ENCODE data around the gene SLC29A4.

The SLC29A4 gene

DNA sequence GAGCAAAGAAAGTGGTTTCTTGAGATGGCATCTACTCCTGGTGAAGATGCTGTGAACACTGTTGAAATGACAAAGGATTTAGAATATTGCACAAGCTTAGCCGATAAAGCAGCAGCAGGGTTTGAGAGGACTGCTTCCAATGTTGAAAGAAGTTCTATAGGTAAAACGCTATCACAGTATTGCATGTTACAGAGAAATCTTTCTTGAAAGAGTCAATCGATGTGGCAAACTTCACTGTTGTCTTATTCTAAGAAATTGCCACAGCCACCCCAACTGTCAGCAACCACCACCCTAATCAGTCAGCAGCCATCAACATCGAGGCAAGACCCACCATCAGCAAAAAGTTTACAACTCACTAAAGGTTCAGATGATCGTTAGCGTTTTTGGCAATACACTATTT lies 59.9 kb downstream of the SLC29A4 start:
- no peak overlapping the region for H3K4me3 ChIP-seq (ENCODE audit: low read length in 2 of 2)
- H3K9me3 ChIP-seq (ENCODE audit: control insufficient read depth in 2 of 2, low read length in 2 of 2), result peaks cover 0 to 3% of the 10 kb centered on the region in 2 donors
- no peak overlapping the region for H3K9ac ChIP-seq (ENCODE audit: low read depth in 1 of 2, low read length in 2 of 2)
- H3K36me3 ChIP-seq (ENCODE audit: control insufficient read depth in 2 of 2, insufficient read depth in 2 of 2, low read length in 2 of 2), result peaks cover 48% of the 10 kb centered on the region in 2 donors
- H3K27me3 ChIP-seq (ENCODE audit: control insufficient read depth in 2 of 2, insufficient read depth in 2 of 2, low read length in 2 of 2), result no peaks in the 10 kb centered on the region
- no peak overlapping the region for H3K27ac ChIP-seq (ENCODE audit: low read depth in 2 of 2, low read length in 2 of 2)
- H3K4me1 ChIP-seq (ENCODE audit: control insufficient read depth in 2 of 2, insufficient read depth in 2 of 2, low read length in 2 of 2), result no peaks in the 10 kb centered on the region

GRCh38 chr7:5343884-5344283 lies 61.1 kb downstream of the SLC29A4 start:
- H3K27me3 ChIP-seq (ENCODE audit: control insufficient read depth in 2 of 2, insufficient read depth in 2 of 2, low read length in 2 of 2), result no peaks in the 10 kb centered on the region
- H3K4me3 ChIP-seq (ENCODE audit: low read length in 2 of 2), result no peak overlapping the region
- H3K36me3 ChIP-seq (ENCODE audit: control insufficient read depth in 2 of 2, insufficient read depth in 2 of 2, low read length in 2 of 2), result peaks cover 44 to 51% of the 10 kb centered on the region in 2 donors
- no peak overlapping the region for H3K27ac ChIP-seq (ENCODE audit: low read depth in 2 of 2, low read length in 2 of 2)
- H3K4me1 ChIP-seq (ENCODE audit: control insufficient read depth in 2 of 2, insufficient read depth in 2 of 2, low read length in 2 of 2), result no peaks in the 10 kb centered on the region
- no peak overlapping the region for H3K9ac ChIP-seq (ENCODE audit: low read depth in 1 of 2, low read length in 2 of 2)
- H3K9me3 ChIP-seq (ENCODE audit: control insufficient read depth in 2 of 2, low read length in 2 of 2), result peaks cover 0 to 3% of the 10 kb centered on the region in 2 donors

- H3K9me3 ChIP-seq (ENCODE audit: control insufficient read depth in 2 of 2, low read length in 2 of 2), result peaks cover 0 to 3% of the 10 kb centered on the region in 2 donors
- H3K4me1 ChIP-seq (ENCODE audit: control insufficient read depth in 2 of 2, insufficient read depth in 2 of 2, low read length in 2 of 2), result no peaks in the 10 kb centered on the region
- no peaks in the 10 kb centered on the region for H3K27me3 ChIP-seq (ENCODE audit: control insufficient read depth in 2 of 2, insufficient read depth in 2 of 2, low read length in 2 of 2)
- H3K9ac ChIP-seq (ENCODE audit: low read depth in 1 of 2, low read length in 2 of 2), result no peak overlapping the region
- H3K36me3 ChIP-seq (ENCODE audit: control insufficient read depth in 2 of 2, insufficient read depth in 2 of 2, low read length in 2 of 2), result peaks cover 45 to 54% of the 10 kb centered on the region in 2 donors
- H3K27ac ChIP-seq (ENCODE audit: low read depth in 2 of 2, low read length in 2 of 2), result no peak overlapping the region
- H3K4me3 ChIP-seq (ENCODE audit: low read length in 2 of 2), result no peak overlapping the region
Observed at GRCh38 chr7:5344342-5344741, 61.6 kb downstream of the SLC29A4 start.

- no peak overlapping the region for H3K27ac ChIP-seq (ENCODE audit: low read depth in 2 of 2, low read length in 2 of 2)
- H3K4me1 ChIP-seq (ENCODE audit: control insufficient read depth in 2 of 2, insufficient read depth in 2 of 2, low read length in 2 of 2), result no peaks in the 10 kb centered on the region
- H3K36me3 ChIP-seq (ENCODE audit: control insufficient read depth in 2 of 2, insufficient read depth in 2 of 2, low read length in 2 of 2), result peaks cover 40 to 51% of the 10 kb centered on the region in 2 donors
- no peak overlapping the region for H3K9ac ChIP-seq (ENCODE audit: low read depth in 1 of 2, low read length in 2 of 2)
- peaks cover 0 to 3% of the 10 kb centered on the region in 2 donors for H3K9me3 ChIP-seq (ENCODE audit: control insufficient read depth in 2 of 2, low read length in 2 of 2)
- no peaks in the 10 kb centered on the region for H3K27me3 ChIP-seq (ENCODE audit: control insufficient read depth in 2 of 2, insufficient read depth in 2 of 2, low read length in 2 of 2)
- H3K4me3 ChIP-seq (ENCODE audit: low read length in 2 of 2), result no peak overlapping the region
Observed at GRCh38 chr7:5345171-5345570, 62.4 kb downstream of the SLC29A4 start.

GRCh38 chr7:5345671-5346070 lies 62.9 kb downstream of the SLC29A4 start:
- Histone ChIP-seq H3K4me3 (ENCODE audit: low read length in 2 of 2) (no peak overlapping the region), H3K27me3 (ENCODE audit: control insufficient read depth in 2 of 2, insufficient read depth in 2 of 2, low read length in 2 of 2) (no peaks in the 10 kb centered on the region), H3K27ac (ENCODE audit: low read depth in 2 of 2, low read length in 2 of 2) (no peak overlapping the region), H3K4me1 (ENCODE audit: control insufficient read depth in 2 of 2, insufficient read depth in 2 of 2, low read length in 2 of 2) (no peaks in the 10 kb centered on the region), H3K36me3 (ENCODE audit: control insufficient read depth in 2 of 2, insufficient read depth in 2 of 2, low read length in 2 of 2) (peaks cover 39 to 49% of the 10 kb centered on the region in 2 donors), H3K9ac (ENCODE audit: low read depth in 1 of 2, low read length in 2 of 2) (no peak overlapping the region), H3K9me3 (ENCODE audit: control insufficient read depth in 2 of 2, low read length in 2 of 2) (peaks cover 0 to 3% of the 10 kb centered on the region in 2 donors)

GRCh38 chr7:5348134-5349004 lies 65.6 kb downstream of the SLC29A4 start:
- Histone ChIP-seq H3K36me3 (ENCODE audit: control insufficient read depth in 2 of 2, insufficient read depth in 2 of 2, low read length in 2 of 2) (peaks cover 45 to 52% of the 10 kb centered on the region in 2 donors), H3K4me1 (ENCODE audit: control insufficient read depth in 2 of 2, insufficient read depth in 2 of 2, low read length in 2 of 2) (peaks cover 0 to 4% of the 10 kb centered on the region in 2 donors), H3K4me3 (ENCODE audit: low read length in 2 of 2) (no peak overlapping the region), H3K9me3 (ENCODE audit: control insufficient read depth in 2 of 2, low read length in 2 of 2) (peaks cover 0 to 3% of the 10 kb centered on the region in 2 donors), H3K9ac (ENCODE audit: low read depth in 1 of 2, low read length in 2 of 2) (no peak overlapping the region), H3K27ac (ENCODE audit: low read depth in 2 of 2, low read length in 2 of 2) (no peak overlapping the region), H3K27me3 (ENCODE audit: control insufficient read depth in 2 of 2, insufficient read depth in 2 of 2, low read length in 2 of 2) (no peaks in the 10 kb centered on the region)

DNA sequence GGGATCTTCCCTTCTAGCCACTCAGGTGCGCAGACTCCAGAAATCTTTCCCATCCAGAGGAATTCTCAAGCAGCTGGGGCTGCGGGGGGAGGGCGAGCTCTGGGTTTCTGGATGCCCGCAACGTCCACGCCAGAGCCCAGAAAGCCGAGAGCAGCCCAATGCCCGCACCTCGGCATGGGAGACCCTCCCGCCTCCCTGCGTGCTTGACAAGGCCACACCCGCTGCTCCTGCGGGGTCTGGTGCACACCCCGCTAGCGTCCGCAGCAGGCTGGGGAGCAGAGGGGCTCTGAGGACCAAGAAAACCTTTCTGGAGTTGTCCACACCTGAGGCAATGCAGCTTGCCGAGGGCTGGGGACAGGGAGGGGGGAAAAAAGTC lies 66.2 kb downstream of the SLC29A4 start:
- Histone ChIP-seq H3K27me3 (ENCODE audit: control insufficient read depth in 2 of 2, insufficient read depth in 2 of 2, low read length in 2 of 2) (no peaks in the 10 kb centered on the region), H3K9me3 (ENCODE audit: control insufficient read depth in 2 of 2, low read length in 2 of 2) (peaks cover 0 to 3% of the 10 kb centered on the region in 2 donors), H3K36me3 (ENCODE audit: control insufficient read depth in 2 of 2, insufficient read depth in 2 of 2, low read length in 2 of 2) (peaks cover 42 to 49% of the 10 kb centered on the region in 2 donors), H3K4me3 (ENCODE audit: low read length in 2 of 2) (no peak overlapping the region), H3K27ac (ENCODE audit: low read depth in 2 of 2, low read length in 2 of 2) (no peak overlapping the region), H3K4me1 (ENCODE audit: control insufficient read depth in 2 of 2, insufficient read depth in 2 of 2, low read length in 2 of 2) (peaks cover 6 to 7% of the 10 kb centered on the region in 2 donors), H3K9ac (ENCODE audit: low read depth in 1 of 2, low read length in 2 of 2) (no peak overlapping the region)

DNA sequence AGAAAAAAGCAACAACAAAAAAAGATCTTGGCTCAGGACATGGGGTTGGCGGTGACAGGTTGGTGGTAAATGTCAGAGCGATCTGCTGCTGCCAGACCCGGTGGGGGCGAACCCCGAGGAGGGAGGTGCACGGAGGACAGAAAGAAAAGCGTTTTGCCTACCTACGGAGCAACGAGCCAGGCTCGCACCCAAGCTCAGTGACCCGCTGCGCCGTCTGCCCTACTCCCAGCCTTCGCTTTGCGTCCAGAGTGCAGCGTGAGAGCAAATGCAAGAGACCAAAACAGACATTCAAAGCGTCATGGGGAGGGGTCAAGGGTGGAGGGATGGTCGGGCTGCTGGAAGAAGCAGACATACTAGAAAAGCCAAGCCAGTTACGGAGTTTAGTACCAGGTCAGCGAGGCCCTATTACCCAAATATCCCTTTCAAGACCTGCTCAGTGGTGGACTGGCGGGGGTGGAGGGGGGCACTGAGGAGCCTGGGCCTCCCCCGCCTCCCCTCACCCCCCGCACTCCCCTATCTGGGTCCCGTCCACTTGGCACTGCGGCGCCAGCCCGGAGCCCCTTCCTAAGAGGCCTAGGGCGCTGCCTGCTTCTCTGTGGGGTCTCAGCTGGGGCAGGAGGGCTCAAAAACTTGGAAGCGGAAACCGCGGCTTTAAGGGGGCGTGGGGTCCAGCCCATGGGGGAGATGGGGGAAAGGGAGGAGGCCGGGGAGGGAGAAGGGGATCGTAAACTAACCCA lies 66.9 kb downstream of the SLC29A4 start:
- Histone ChIP-seq H3K27ac (ENCODE audit: low read depth in 2 of 2, low read length in 2 of 2) (no peak overlapping the region), H3K9me3 (ENCODE audit: control insufficient read depth in 2 of 2, low read length in 2 of 2) (peaks cover 0 to 2% of the 10 kb centered on the region in 2 donors), H3K36me3 (ENCODE audit: control insufficient read depth in 2 of 2, insufficient read depth in 2 of 2, low read length in 2 of 2) (peaks cover 40 to 43% of the 10 kb centered on the region in 2 donors), H3K9ac (ENCODE audit: low read depth in 1 of 2, low read length in 2 of 2) (no peak overlapping the region), H3K4me1 (ENCODE audit: control insufficient read depth in 2 of 2, insufficient read depth in 2 of 2, low read length in 2 of 2) (peaks cover 12% of the 10 kb centered on the region in 2 donors), H3K4me3 (ENCODE audit: low read length in 2 of 2) (no peak overlapping the region), H3K27me3 (ENCODE audit: control insufficient read depth in 2 of 2, insufficient read depth in 2 of 2, low read length in 2 of 2) (no peaks in the 10 kb centered on the region)

DNA sequence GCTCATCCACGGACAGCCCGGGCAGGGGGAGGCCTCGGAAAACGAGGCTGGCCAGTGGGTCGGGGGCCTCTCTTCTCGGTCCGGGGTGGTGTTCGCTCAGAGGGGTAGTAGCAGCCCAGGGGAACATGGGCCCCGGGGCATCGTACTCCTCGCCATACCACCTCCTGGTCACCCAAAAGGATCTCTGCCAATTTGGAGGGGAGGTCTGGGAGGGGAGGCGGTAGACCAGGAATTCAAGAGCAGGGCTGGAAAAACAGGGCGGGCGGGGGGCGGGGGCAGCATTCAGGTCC lies 67.4 kb downstream of the SLC29A4 start:
- Histone ChIP-seq H3K27ac (ENCODE audit: low read depth in 2 of 2, low read length in 2 of 2) (no peak overlapping the region), H3K4me3 (ENCODE audit: low read length in 2 of 2) (no peak overlapping the region), H3K27me3 (ENCODE audit: control insufficient read depth in 2 of 2, insufficient read depth in 2 of 2, low read length in 2 of 2) (no peaks in the 10 kb centered on the region), H3K9ac (ENCODE audit: low read depth in 1 of 2, low read length in 2 of 2) (no peak overlapping the region), H3K9me3 (ENCODE audit: control insufficient read depth in 2 of 2, low read length in 2 of 2) (no peaks in the 10 kb centered on the region), H3K4me1 (ENCODE audit: control insufficient read depth in 2 of 2, insufficient read depth in 2 of 2, low read length in 2 of 2) (peaks cover 16 to 18% of the 10 kb centered on the region in 2 donors), H3K36me3 (ENCODE audit: control insufficient read depth in 2 of 2, insufficient read depth in 2 of 2, low read length in 2 of 2) (peaks cover 35 to 40% of the 10 kb centered on the region in 2 donors)
